Mammary epithelial cell (primary cell): ENCODE results near the gene TMEM116.

Source experiments
- CTCF ChIP-seq, 2 donors: IDR thresholded peaks in 1 of 2; conservative IDR thresholded peaks in 1 of 2; 2 replicates each; pipeline ENCODE4 v1.5.1; 2011 to 2012; ENCODE audit warnings: inconsistent platforms in 2 of 2, low read length in 2 of 2, mild to moderate bottlenecking in 2 of 2, control low read depth in 1 of 2, low read depth in 1 of 2; ENCODE audit not compliant: insufficient read depth in 1 of 2; ENCODE audit errors: extremely low read depth in 1 of 2
- EZH2 ChIP-seq: IDR thresholded peaks from 2 replicates; pipeline ENCODE4 v1.6.1; 2012; ENCODE audit warnings: low read length, inconsistent platforms, borderline replicate concordance

DNA sequence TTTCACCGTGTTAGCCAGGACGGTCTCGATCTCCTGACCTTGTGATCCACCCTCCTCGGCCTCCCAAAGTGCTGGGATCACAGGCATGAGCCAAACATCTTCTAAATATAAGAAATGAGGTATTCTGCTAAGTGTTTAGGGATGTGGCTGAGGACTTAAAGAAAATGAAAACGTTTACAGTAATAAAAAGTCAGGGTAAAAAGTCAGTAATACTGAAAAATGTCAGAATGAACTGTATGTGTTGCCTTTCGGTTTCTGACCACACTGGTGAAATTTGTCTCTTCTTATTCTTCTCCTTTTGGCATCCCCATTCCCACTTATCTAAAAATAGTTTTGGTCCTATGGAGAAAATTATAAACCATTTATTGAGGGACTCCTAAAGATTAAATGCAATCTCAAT, 20.5 kb downstream of the TMEM116 start:
- no peak for TF ChIP-seq CTCF (conservative IDR thresholded peaks at IDR 0.05 in 1 of 2, IDR thresholded peaks at IDR 0.05 in 1 of 2; ENCODE audit: extremely low read depth in 1 of 2, insufficient read depth in 1 of 2, low read depth in 1 of 2, low read length in 2 of 2)
- TF ChIP-seq EZH2 = no peak
